IPS-15b (cell line): ENCODE measurements around the gene MUC3A.

Experiments
- H3K27me3 ChIP-seq: one replicate; pipeline ENCODE4 v1.6.1; 2013; ENCODE audit warnings: low read length; ENCODE audit not compliant: control insufficient read depth, insufficient read depth
- H3K36me3 ChIP-seq: one replicate; pipeline ENCODE4 v1.6.1; 2013; ENCODE audit warnings: low read length; ENCODE audit not compliant: control insufficient read depth, insufficient read depth
- H3K4me1 ChIP-seq: one replicate; pipeline ENCODE4 v1.6.1; 2013; ENCODE audit warnings: mild to moderate bottlenecking, low read length; ENCODE audit not compliant: control insufficient read depth, insufficient read depth
- H3K4me3 ChIP-seq: one replicate; pipeline ENCODE4 v1.5.1; 2013; ENCODE audit warnings: low read depth, low read length
- H3K9ac ChIP-seq: one replicate; pipeline ENCODE4 v1.6.1; 2013; ENCODE audit warnings: low read depth, mild to moderate bottlenecking, low read length
- H3K9me3 ChIP-seq: one replicate; pipeline ENCODE4 v1.6.1; 2013; ENCODE audit warnings: mild to moderate bottlenecking, low read length; ENCODE audit not compliant: control insufficient read depth, insufficient read depth

MUC3A gene

DNA sequence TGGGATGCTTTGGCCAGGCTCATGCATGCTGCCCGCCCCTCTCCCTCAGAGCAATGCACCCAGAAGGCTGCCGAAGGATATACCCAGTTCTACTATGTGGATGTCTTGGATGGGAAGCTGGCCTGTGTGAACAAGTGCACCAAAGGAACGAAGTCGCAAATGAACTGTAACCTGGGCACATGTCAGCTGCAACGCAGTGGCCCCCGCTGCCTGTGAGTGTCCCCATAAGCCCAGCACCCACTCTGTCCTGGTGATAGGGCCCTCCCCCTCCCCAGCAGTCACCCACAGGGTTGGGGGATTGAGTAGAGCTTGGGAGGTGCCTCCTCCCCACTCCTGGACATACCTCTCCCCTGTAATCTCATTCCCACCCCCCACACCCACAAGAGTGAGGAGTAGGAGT is 63.6 kb downstream of the MUC3A start:
- Histone ChIP-seq H3K27me3 (no peaks in the 10 kb centered on the region), H3K36me3 (peaks cover 20% of the 10 kb centered on the region), H3K9me3 (no peaks in the 10 kb centered on the region), H3K4me3 (no peak overlapping the region), H3K4me1 (peaks cover 7% of the 10 kb centered on the region), H3K9ac (no peak overlapping the region)

DNA sequence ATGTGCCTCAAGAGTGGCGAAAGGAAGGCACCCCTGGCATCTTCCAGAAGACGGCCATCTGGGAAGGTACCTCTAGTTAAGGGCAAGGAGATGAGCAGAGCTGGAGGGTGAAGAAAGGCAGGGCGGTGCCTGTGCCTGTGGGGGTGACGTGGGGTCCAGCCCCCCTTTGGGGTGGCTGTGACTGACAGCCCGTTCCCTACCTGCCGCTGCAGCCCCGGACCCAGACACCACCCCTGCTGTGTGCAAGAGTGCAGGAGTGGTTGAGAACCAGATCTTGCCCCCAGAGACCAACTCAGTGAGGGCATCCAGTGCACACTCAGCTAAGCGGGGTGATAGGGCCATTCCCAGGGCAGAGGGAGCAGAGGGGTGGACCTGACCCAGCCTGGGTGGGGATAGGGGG is 66.3 kb downstream of the MUC3A start:
- H3K4me3 ChIP-seq, result peak overlapping the region; percentile 84
- H3K9me3 ChIP-seq, result no peaks in the 10 kb centered on the region
- H3K36me3 ChIP-seq, result peaks cover 20% of the 10 kb centered on the region
- no peak overlapping the region for H3K9ac ChIP-seq
- no peaks in the 10 kb centered on the region for H3K27me3 ChIP-seq
- H3K4me1 ChIP-seq, result peaks cover 7% of the 10 kb centered on the region

DNA sequence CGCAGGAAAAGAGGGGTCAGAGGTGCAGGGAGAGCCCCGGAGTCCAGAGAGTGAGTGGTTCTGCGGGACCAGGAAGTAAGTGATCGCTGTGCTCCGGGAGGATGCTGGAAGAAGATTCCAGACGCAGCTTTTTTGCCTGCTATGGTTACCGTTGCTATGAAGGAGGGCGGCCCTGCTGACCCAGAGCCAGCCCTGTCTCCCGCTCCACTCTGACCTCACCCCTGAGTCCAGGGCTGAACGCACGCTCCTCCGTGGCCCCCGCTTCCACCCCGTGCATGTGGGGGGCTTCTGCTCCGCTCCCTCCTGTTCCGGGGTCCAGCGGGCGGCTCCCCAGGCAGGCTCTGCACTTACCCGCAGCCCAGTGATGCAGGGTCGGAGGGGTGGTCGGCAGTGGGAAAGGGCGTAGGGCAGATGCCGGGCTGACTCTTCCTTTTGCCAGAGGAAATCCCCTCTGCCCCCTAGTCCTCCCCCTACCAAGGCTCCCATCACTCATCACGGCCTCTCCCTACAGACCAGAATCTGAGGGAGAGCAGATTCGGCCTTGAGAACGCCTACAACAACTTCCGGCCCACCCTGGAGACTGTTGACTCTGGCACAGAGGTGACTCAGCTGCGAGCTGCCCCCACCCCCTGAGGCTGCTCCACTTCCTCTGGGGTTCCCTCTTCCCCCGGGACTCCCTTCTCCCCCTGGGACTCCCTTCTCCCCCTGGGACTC is 67.9 kb downstream of the MUC3A start:
- Histone ChIP-seq H3K9ac (peak overlapping the region; percentile 73), H3K4me3 (peak overlapping the region; percentile 84), H3K27me3 (no peaks in the 10 kb centered on the region), H3K9me3 (no peaks in the 10 kb centered on the region), H3K36me3 (peaks cover 17% of the 10 kb centered on the region), H3K4me1 (peaks cover 7% of the 10 kb centered on the region)
